Glutamatergic neuron (in vitro differentiated cells): ENCODE data around the gene NCR1. TPM values are rescaled to one million over a fixed set of nuclear protein-coding genes. Genes with fewer than 3 reads are reported as not detected.
"Not testable (repeated sequence)": the region's sequence is repeated elsewhere in the genome, so short reads cannot be mapped to it uniquely, and the experiment has no call there.

Source experiments
- DNase-seq: peaks from one replicate; pipeline ENCODE4 v3.0.0; 2022
- H3K27ac Mint-ChIP-seq: one replicate; pipeline ENCODE4 v1.8.0; 2020; ENCODE audit warnings: mild to moderate bottlenecking, mixed read lengths, inconsistent platforms; ENCODE audit not compliant: unreplicated experiment
- H3K27me3 Mint-ChIP-seq: one replicate; pipeline ENCODE4 v1.8.0; 2020; ENCODE audit warnings: mild to moderate bottlenecking, moderate library complexity, mixed read lengths, inconsistent platforms; ENCODE audit not compliant: unreplicated experiment
- H3K36me3 Mint-ChIP-seq: one replicate; pipeline ENCODE4 v1.8.0; 2020; ENCODE audit warnings: mild to moderate bottlenecking, mixed read lengths, inconsistent platforms; ENCODE audit not compliant: unreplicated experiment
- H3K4me1 Mint-ChIP-seq: one replicate; pipeline ENCODE4 v1.8.0; 2020; ENCODE audit warnings: mild to moderate bottlenecking, low read depth, mixed read lengths, inconsistent platforms; ENCODE audit not compliant: unreplicated experiment
- H3K4me3 Mint-ChIP-seq: one replicate; pipeline ENCODE4 v1.8.0; 2020; ENCODE audit warnings: mild to moderate bottlenecking, mixed read lengths, inconsistent platforms; ENCODE audit not compliant: unreplicated experiment
- H3K9me3 Mint-ChIP-seq: one replicate; pipeline ENCODE4 v1.8.0; 2020; ENCODE audit warnings: mild to moderate bottlenecking, moderate library complexity, mixed read lengths, inconsistent platforms; ENCODE audit not compliant: unreplicated experiment
- CTCF ChIP-seq: fragments of 200-600 bp; sonication (generic); IDR thresholded peaks from one replicate; pipeline ENCODE4 v1.5.0; 2021; ENCODE audit not compliant: partially characterized antibody, unreplicated experiment
- total RNA-seq: library from RNA; stranded (reverse); fragmentation: NEBNext Ultra II Directional; extraction: Animal tissue kit (Norgen Biotek cat#: 25700); gene quantifications from one replicate; pipeline ENCODE4 v1.2.1, GENCODE V29; 2021; ENCODE audit not compliant: unreplicated experiment

The NCR1 gene
- total RNA-seq, 1 donor from 2014 or later, result not detected

DNA sequence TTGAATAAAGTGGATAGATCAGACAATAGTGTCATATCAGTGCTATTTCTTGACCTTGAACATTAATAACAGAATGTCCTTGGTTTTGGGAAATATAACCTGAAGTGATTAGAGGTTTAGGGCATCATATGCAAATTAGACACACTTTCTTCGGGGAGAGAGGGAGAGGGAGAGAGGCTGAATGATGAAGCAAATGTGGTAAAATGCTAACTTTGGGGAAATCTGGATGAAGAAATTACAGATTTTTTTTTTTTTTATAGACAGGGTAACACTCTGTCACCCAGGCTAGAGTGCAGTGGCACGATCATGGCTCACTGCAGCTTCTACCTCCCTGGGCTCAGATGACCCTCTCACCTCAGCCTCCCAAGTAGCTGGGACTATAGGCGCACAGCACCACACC lies 3.9 kb upstream of the NCR1 start:
- Mint-ChIP-seq H3K9me3 (no peaks in the 10 kb centered on the region), H3K4me3 (no peak overlapping the region), H3K36me3 (no peaks in the 10 kb centered on the region), H3K27me3 (no peaks in the 10 kb centered on the region), H3K27ac (no peak overlapping the region), H3K4me1 (no peaks in the 10 kb centered on the region)
- no peak for TF ChIP-seq CTCF
- no peak for DNase-seq

DNA sequence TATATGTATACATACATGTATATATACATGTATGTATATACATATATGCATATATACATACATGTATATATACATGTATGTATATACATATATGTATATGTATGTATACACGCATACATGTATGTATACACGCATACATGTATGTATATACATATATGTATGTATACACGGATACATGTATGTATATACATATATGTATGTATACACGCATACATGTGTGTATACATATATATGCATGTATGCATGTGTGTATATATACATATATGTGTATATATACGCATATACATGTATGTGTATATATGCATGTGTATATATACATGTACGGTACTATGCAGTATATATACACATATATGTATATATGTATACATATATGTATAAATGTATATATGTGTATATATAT lies 2.6 kb upstream of the NCR1 start:
- Mint-ChIP-seq H3K4me1 (no peaks in the 10 kb centered on the region), H3K4me3 (no peak overlapping the region), H3K27me3 (no peaks in the 10 kb centered on the region), H3K36me3 (no peaks in the 10 kb centered on the region), H3K9me3 (no peaks in the 10 kb centered on the region), H3K27ac (no peak overlapping the region)
- no peak for DNase-seq
- no peak for TF ChIP-seq CTCF

DNA sequence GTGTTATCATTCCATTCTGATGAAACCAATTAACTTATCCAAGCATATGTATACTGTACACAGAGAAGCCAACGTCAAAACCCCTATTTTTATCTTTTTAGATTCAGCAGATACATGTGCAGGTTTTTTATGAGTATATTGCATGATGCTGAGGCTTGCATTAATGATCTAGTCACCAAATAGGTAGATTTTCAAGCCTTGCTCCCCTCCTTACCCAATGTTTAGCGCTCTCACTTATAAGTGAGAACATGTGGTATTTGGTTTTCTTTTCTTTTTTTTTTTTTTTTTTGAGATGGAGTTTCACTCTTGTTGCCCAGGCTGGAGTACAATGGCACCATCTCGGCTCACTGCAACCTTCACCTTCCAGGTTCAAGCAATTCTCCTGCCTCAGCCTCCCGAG lies 1.7 kb upstream of the NCR1 start:
- not testable (repeated sequence) for H3K27me3 Mint-ChIP-seq, H3K9me3 Mint-ChIP-seq, H3K4me1 Mint-ChIP-seq, H3K4me3 Mint-ChIP-seq, DNase-seq, H3K27ac Mint-ChIP-seq, H3K36me3 Mint-ChIP-seq

GRCh38 chr19:54905421-54905802 lies 536 bp upstream of the NCR1 start:
- no peaks in the 10 kb centered on the region for H3K9me3 Mint-ChIP-seq
- H3K27ac Mint-ChIP-seq, result no peak overlapping the region
- H3K36me3 Mint-ChIP-seq, result peaks cover 3% of the 10 kb centered on the region
- no peaks in the 10 kb centered on the region for H3K27me3 Mint-ChIP-seq
- H3K4me1 Mint-ChIP-seq, result no peaks in the 10 kb centered on the region
- TF ChIP-seq CTCF, result no peak
- no peak for DNase-seq
- no peak overlapping the region for H3K4me3 Mint-ChIP-seq

- Mint-ChIP-seq H3K36me3 (peaks cover 3% of the 10 kb centered on the region), H3K27me3 (no peaks in the 10 kb centered on the region), H3K9me3 (no peaks in the 10 kb centered on the region), H3K27ac (no peak overlapping the region), H3K4me3 (no peak overlapping the region), H3K4me1 (no peaks in the 10 kb centered on the region)
- no peak for DNase-seq
- no peak for TF ChIP-seq CTCF
Measured at GRCh38 chr19:54906819-54907218, 871 bp downstream of the NCR1 start.

GRCh38 chr19:54907899-54908298 lies 2.0 kb downstream of the NCR1 start:
- not testable (repeated sequence) for H3K4me1 Mint-ChIP-seq, H3K27ac Mint-ChIP-seq

More at GRCh38 chr19:54907899-54908298, 2.0 kb downstream of the NCR1 start:
- not testable (repeated sequence) for H3K4me3 Mint-ChIP-seq, H3K36me3 Mint-ChIP-seq, DNase-seq, H3K9me3 Mint-ChIP-seq, H3K27me3 Mint-ChIP-seq
